H1 (cell line): ENCODE data around the gene TEX35. TPM values are rescaled to one million over a fixed set of nuclear protein-coding genes. Genes with fewer than 3 reads are reported as not detected.

Source experiments
- PHF8 ChIP-seq: fragments of 200-600 bp; sonication (generic); conservative IDR thresholded peaks from 2 replicates; pipeline ENCODE4 v1.7.1; 2012; ENCODE audit warnings: low read depth, mild to moderate bottlenecking, inconsistent platforms, low read length, moderate library complexity
- polyA plus RNA-seq, 7 experiments: library from polyadenylated mRNA; depleted of rRNA in 3 of 7; stranded (reverse) in 5 of 7; unstranded in 2 of 7; fragments of >200 nt in 5 of 7; fragments of 200-250 nt in 2 of 7; gene quantifications; 1 replicate in 5 of 7; 2 replicates in 1 of 7; 4 replicates in 1 of 7; pipeline versions ENCODE4 v1.2.1 to v1.2.3, GENCODE V29; 2011 to 2013; ENCODE audit warnings: missing spikeins in 2 of 7, mixed read lengths in 2 of 7
- total RNA-seq: library from RNA; stranded (reverse); fragmentation: NEBNext Ultra II Directional; extraction: Animal tissue kit (Norgen Biotek cat#: 25700); gene quantifications from 2 replicates; pipeline ENCODE4 v1.2.1, GENCODE V29; 2021

Gene TEX35
- total and polyA plus RNA-seq, 2 of the 8 experiments (the other 6 are each of a cell fraction or from before 2014, with no cell fraction given), result 0.03 TPM; not detected in 1

- no peak for TF ChIP-seq PHF8
Observed at GRCh38 chr1:178541379-178541778, 28.5 kb downstream of the TEX35 start (continued).
